NOMO-1 (cell line): ENCODE results near the gene SMARCA1.
"Not testable (repeated sequence)": the region's sequence is repeated elsewhere in the genome, so short reads cannot be mapped to it uniquely, and the experiment has no call there.

ENCODE experiments used
- DNase-seq, 2 experiments: peaks; one replicate each; lab custom pipeline; 2025; ENCODE audit not compliant: unreplicated experiment in 2 of 2; lab: John Stamatoyannopoulos, UW

Gene SMARCA1, protein sequence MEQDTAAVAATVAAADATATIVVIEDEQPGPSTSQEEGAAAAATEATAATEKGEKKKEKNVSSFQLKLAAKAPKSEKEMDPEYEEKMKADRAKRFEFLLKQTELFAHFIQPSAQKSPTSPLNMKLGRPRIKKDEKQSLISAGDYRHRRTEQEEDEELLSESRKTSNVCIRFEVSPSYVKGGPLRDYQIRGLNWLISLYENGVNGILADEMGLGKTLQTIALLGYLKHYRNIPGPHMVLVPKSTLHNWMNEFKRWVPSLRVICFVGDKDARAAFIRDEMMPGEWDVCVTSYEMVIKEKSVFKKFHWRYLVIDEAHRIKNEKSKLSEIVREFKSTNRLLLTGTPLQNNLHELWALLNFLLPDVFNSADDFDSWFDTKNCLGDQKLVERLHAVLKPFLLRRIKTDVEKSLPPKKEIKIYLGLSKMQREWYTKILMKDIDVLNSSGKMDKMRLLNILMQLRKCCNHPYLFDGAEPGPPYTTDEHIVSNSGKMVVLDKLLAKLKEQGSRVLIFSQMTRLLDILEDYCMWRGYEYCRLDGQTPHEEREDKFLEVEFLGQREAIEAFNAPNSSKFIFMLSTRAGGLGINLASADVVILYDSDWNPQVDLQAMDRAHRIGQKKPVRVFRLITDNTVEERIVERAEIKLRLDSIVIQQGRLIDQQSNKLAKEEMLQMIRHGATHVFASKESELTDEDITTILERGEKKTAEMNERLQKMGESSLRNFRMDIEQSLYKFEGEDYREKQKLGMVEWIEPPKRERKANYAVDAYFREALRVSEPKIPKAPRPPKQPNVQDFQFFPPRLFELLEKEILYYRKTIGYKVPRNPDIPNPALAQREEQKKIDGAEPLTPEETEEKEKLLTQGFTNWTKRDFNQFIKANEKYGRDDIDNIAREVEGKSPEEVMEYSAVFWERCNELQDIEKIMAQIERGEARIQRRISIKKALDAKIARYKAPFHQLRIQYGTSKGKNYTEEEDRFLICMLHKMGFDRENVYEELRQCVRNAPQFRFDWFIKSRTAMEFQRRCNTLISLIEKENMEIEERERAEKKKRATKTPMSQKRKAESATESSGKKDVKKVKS

DNA sequence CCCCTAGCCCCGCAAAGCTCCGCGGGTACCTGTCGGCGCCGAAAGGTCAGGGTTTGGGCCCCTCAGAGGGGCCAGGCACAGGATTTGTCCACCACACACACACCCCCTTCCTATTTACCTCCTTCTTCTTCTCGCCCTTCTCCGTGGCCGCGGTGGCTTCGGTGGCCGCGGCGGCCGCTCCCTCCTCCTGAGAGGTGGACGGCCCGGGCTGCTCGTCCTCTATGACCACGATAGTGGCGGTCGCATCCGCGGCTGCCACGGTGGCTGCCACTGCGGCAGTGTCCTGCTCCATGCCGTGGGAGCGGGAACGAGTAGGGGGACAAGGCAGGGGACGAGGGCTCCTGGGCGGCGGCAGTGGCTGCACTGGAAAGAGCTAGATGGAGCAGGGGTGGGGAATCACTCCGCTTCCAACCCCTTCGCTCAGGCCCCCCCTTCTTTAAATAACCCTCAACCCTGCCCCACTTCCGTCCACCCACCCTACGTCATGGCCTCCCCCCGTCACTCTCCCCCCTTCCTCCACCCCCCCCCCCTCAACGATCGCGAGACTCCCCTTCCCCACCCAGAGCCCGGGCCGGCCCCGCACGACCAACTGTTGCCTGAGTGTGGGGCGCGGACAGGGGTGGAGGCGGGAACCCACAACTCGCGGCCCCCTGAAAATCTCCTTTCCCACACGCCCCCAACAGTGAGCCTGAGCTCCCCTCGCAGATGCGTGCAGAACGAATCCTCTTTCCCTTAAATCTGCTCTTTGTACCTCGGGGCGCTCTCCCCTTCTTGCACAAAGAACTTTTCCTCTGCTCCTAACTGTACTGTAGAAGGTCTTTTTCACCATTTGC lies at the start of gene SMARCA1:
TSS of gene SMARCA1 (minus strand) at position 412 of the 833 bp plus-strand sequence. CDS start at position 292, 120 bp downstream.
- no peak for DNase-seq

DNA sequence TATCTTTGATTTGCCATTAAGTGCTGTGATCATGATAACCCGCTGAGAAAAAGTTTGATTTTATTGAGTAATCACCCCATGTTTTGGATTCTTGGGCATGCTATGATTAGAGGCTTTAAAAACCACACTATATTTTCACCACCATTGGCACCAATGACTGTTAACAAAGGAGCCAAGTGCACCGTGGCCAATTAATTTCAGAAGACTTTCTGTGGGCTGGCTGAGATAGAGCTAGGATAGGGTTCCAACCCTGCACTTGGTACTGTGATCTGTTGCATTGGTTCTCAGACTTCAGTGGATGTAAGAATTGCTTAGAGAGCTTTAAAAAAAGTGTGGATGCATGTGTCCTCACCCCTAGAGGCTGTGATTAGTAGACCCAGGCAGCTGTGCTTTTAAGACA lies 49.1 kb upstream of the SMARCA1 start:
- DNase-seq, result no peak

DNA sequence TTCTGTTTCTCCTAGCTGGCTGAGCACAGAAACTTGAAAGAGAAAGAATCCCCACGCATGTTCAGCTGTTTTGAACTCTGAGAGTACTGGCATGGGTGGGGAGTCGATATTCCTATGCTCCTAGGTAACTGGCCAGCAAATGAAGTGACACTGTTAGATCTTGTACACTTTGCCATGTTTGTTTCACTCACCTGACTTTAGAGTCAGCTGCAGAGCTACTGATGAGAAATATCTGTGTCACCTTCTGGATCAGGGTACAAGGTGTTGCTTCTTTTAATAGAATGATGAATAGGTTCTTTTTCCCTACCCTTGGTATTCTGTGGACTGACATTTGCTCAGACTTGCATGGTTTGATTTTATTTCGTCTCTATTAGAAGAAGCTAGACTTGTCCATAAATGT lies 45.1 kb upstream of the SMARCA1 start:
- DNase-seq, result no peak

DNA sequence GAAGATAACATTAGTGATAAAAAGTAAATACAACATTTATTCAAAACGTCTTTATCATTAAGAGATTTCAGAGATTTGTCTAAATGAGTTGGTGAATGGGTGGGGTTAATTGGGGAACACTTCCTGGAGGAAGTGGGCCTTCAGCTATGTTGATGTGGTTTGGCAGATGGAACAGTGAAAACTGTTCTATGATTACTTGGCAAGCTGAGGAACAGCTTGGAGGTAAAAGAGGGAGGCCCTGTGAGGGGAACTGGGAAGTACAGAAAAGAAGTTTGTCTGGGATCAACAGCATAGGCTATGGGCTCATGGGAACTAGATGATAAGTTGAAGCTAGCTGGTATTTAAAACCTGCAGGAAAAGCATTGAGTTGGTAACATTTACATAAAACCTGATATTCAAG lies 42.8 kb upstream of the SMARCA1 start:
- DNase-seq, result no peak

DNA sequence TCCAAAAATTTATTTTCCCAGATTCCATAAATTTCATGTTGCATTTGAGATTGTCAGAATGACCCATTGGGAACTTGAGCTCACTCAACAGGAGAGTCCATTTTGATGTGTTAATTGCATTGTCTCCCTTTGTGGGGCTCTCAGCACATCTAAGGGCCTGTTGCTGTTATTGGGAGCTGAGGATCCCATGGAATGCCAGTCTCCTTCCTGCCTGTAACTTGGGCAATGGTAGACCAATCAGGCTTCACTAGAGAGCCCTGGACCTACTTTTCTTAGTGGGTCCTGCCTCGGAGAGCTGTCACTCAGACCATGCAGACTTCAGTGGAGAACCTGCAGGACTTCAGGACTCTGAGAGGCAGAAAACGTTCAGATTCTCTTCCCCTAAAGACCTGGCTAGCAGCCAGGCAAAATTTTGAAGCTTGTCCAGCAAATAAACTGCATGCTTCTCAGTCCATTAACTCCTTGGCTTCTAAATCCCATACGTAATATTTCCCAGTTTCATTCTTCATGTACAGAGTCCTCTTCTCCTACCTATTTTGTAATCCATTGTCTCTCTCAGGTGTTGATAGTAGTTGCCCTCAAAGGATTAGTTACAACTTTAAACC lies 41.9 kb upstream of the SMARCA1 start:
- no peak for DNase-seq

DNA sequence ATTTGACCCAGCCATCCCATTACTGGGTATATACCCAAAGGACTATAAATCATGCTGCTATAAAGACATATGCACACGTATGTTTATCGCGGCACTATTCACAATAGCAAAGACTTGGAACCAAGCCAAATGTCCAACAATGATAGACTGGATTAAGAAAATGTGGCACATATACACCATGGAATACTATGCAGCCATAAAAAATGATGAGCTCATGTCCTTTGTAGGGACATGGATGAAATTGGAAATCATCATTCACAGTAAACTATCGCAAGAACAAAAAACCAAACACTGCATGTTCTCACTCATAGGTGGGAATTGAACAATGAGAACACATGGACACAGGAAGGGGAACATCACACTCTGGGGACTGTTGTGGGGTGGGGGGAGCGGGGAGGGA lies 41.1 kb upstream of the SMARCA1 start:
- DNase-seq, result not testable (repeated sequence)

DNA sequence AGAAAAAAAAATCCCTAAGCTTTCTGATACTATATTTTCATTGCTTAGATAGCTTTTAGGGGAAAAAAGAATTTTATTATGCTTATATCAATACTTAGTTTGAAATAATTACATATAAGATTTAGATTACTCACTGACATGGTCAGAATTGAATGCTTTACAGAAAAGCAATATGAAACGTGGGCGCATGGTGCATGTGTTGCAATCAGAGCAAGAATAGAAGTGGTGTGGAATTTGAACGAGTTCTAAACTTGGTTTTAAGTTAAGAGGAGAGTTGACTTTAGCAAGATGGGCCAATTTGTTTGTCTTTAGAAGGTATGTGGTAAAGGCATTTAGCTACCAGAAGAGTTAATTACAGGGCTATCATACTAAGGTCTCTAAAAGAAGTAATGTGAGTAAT lies 38.2 kb upstream of the SMARCA1 start:
- no peak for DNase-seq

DNA sequence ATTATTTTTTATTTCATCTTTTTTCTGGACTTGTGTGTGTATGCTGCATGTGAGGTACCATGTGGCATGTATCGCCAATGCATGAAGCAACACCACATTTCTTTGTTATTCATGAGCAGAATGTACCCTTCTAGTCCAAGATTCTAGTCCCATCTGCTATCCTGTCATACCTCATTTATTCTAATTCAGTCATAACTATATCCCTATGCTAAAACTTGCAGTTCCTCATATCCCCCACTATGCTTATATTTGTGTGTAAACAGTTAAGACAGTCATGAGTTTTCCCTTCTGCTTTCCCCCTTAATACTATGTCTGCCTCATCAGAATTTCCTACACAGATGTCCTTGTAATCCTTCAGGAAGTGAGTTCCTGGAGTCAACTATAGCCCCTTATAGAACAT lies 36.5 kb upstream of the SMARCA1 start:
- no peak for DNase-seq

DNA sequence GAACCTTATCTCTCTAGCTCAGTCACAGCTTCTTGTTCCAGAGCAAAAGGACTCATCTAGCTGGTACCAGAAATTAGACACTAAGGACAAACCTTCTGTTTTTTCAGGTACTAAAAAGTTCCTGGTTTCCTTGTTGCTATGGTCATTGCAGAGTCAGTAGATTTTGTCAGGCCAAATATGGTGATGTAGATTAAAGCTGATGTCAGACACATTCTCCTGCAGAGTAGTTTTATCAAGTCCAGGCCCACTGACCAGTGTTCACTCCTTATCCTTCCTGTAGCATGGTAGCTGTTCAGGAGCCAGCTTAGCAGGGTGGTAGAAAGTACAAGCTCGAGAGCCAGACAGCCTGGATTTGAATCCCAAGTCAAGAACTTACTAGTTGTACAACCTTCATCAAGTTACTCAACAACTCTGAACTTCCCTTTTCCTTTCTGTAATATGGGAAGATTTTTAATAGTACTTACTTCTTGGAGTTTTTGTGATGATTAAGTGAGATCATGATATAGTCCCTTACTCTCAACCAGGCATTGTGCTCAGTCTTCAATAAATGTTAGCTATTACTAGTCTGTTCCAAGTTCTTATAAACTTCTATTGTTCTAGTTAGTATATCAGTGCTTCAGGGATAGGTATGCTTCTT lies 34.7 kb upstream of the SMARCA1 start:
- no peak for DNase-seq

DNA sequence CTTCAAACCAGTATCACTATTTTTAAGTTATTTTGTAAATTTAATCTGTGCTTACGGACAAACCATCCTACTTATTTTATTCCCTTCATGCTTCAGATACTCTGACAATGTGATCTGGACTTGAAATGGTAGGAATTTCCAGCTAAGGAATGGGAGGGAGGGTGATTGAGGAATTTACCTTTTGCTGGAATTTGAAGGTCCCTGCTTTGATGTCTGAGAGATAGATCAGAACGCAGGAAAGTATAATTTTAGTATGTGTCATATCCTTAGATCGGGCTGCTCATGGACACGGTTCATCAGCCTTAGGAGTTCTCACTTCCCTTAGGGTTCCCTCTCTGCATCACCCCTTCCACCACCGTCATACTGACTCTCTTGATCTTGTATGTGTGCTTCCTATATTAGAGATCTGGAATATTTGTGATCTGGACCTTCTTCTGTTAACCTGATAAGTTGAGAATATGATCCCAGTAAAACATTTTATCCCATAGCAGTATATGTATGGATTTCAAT lies 33.6 kb upstream of the SMARCA1 start:
- no peak for DNase-seq

DNA sequence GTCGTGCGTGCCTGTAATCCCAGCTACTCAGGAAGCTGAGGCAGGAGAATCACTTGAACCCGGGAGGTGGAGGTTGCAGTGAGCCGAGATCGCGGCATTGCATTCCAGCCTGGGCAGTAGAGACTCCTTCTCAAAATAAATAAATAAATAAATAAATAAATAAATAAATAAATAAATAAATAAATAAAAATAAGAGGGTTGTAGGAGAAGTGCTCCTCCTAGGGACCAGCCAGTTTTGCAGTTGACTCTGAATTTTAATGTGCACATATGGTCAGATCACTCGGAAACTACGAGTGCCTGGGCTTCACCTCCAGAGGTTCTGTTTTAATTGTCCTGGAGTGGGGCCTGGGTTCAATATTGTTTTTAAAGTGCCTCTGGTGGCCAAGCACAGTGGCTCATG lies 31.5 kb upstream of the SMARCA1 start:
- DNase-seq, result not testable (repeated sequence)

DNA sequence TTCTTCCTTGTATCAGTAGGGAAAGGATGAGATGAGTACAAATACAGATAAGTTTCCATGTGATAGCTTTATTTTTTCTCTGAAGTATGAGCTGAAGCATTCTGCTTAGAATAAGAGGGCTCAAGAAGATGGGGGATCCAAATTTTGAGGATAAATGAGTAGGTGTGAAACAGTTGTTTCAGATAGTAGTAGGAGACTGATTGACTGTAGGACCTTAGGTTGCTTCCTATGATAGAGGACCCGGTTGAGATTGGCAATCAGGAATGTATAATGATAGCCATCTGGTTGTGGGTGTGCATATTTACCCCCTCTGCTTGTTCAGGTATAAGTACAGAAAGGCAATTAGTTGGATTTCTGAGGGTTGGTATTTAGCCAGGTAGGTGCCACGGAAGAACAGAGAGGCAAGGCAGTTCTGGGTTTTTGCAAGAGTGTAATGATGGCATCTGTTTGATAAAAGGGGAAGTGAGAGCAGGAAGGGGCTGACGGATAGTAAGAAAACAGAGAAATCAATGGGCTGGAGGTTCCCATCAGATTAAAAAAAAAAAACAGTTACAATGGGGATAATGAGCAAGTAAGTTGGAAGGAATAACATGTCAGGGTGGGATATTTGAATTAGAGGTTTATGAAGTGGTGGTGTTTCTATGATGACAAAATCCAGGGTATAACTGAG lies 30.5 kb upstream of the SMARCA1 start:
- peak; percentile 66 to 82 for DNase-seq

DNA sequence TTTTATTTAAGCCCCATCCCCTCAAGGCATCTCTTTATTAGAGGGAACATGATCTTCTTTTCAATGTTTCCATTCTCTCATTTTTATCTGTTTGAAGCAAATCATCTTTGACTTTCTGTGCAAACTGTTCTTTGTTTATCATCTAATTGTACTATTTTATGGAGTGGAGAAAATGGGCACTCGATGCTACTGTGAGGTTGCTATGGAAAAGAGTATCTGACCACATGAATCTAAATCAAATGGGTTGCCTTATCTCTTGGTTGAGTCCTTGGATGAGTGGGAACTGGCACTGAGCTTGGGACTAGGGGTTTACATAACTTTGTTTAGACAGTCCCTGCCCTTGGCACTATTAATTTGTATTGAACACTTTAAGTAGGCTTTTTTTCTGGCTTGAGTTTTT lies 25.8 kb upstream of the SMARCA1 start:
- DNase-seq, result no peak

DNA sequence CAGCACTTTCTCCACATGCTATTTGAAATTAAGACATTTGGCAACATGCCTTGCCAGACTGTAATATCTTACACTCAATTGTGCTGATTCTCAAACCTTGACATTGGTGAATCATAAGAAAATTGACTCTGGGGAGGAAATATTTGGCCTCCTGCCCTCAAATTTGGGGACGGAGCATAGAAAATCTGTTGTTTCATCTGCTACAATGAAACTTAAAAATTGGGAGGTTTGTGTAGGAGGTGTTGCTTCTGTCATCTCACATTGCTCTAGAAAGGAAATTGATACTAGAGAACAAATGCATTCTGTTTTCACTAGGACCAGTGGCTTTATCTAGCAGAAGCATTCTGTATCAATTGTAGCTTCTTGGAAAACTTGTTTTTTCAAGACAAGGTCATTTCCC lies 22.1 kb upstream of the SMARCA1 start:
- DNase-seq, result no peak

DNA sequence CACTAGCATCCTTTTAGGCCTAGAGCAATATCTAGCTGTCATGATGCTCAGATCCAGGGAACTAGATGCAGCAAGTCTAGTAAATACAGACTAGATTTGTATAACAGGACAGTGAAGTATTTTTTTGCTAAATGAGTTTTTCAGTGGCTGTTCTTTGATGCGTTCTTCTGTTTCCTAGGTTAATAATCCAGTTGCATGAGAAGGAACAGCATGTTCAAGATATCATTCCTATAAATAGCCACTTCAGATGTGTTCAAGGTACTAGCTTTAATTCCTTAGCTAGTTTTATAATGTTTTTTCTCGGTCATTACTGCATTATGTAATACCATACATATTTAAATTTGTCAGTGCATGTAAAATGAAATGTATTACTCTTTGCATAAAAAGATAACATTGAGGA lies 21.5 kb upstream of the SMARCA1 start:
- no peak for DNase-seq

DNA sequence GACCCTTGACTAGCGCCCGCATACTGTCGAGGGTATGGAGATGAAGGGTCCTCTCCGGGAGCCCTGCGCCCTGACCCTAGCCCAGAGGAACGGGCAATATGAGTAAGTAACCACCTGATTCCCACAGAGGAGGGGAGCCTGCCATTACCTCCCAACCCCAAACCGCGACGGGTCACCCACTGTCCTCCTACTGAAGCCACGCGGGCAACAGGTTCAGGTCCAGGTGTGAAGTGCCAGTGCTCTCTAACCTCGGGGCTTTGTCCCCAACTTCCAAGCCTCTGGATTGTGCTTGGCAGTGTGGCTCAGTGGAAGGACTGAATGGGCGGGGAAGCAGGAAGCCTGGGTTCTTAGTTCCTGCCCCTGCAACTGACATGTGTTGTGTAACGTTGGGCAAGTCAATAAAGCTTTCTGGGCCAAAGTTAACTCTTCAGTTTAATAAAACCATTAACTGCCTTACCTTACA lies 17.5 kb upstream of the SMARCA1 start:
- peak; percentile 28 to 46 for DNase-seq

DNA sequence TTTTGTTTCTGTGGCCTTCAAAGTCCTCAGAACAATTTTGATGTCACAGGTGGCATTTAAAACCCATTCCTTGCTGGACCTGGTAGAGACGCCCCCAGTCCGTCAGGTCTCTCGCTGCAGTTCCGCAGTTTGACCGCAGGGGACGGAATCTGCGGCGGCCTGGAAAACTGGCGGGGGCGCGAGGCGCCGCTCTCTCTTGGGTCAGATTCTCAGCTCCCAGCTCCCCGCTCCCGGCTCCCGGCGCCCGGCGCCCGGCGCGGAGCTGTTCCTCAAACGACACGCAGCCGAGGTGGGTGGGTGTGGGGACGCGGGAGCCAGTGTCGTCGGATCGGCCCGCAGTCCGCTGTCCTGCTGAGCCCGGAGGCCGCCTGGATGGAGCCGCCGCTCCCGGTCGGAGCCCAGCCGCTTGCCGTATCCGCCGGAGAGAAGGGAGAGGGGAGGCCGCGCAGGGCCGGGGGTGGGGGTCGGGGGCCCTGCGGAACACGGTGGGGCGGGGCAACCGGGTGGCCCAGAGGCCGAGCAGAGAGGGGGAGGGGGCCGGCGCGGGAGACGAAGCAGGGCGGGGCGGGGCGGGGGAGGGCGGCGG lies 16.9 kb upstream of the SMARCA1 start, which contains the start of gene OCRL:
TSS of gene OCRL (plus strand) at position 192 of the 586 bp plus-strand sequence. CDS start at position 373, 181 bp downstream.
- peak; percentile 50 to 52 for DNase-seq

DNA sequence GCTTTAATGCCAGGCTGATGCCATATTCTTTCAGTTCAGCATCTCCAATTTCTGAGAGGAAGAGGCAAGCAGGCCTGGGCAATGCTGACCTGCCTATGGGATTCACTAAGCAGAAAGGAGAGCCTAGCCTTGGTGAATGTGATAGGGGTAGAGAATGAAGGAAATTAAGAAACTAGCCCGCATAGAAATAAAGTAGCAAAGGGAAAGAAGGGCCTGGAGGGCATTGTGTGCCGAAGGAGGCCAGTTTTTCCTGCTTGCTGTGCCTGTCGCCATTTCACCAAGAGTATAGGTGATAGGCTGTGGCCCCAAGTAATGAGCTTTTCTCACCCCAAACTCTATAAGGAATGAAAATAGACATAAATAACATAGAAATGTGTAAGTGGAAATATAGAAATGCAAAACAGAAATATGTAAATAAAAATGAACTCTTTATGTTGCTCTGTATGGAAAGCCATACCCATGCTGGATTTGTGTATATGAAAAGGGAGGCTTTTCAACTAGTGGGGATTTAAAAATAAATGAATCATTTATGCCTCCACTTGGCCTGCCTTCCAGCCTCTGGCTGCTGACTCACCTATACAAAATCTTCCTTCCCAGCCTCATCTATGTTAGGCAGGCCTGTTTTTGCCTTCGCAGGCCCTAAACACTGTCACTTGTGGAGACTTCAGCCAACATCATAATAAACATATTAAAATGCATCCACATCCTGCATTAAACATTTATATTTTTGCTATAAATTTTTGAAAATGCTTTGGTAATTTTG lies 11.7 kb upstream of the SMARCA1 start:
- DNase-seq, result no peak
